Transverse colon (tissue), 3 donors: ENCODE data around the gene KRTAP10-9.

Source experiments
- EP300 ChIP-seq: sonication (generic); formaldehyde crosslinking; IDR thresholded peaks from one replicate; pipeline ENCODE4 v1.6.1; 2017; ENCODE audit warnings: antibody characterized with exemption, low read depth
- POLR2A ChIP-seq: fragments of 450-650 bp; IDR thresholded peaks from one replicate; pipeline ENCODE4 v1.6.1; 2016; ENCODE audit warnings: antibody characterized with exemption, mild to moderate bottlenecking, moderate library complexity
- TF ChIP-seq, protein P1 (sequence below), 5 experiments: fragments of 200-600 bp in 3 of 5; fragments of 450-650 bp in 2 of 5; sonication (generic) in 3 of 5; IDR thresholded peaks; 1 replicate in 2 of 5; 2 replicates in 3 of 5; pipeline ENCODE4 v1.5.1; 2016 to 2017; ENCODE audit warnings: antibody characterized with exemption in 5 of 5, inconsistent platforms in 3 of 5, mild to moderate bottlenecking in 2 of 5, moderate library complexity in 1 of 5

DNA sequence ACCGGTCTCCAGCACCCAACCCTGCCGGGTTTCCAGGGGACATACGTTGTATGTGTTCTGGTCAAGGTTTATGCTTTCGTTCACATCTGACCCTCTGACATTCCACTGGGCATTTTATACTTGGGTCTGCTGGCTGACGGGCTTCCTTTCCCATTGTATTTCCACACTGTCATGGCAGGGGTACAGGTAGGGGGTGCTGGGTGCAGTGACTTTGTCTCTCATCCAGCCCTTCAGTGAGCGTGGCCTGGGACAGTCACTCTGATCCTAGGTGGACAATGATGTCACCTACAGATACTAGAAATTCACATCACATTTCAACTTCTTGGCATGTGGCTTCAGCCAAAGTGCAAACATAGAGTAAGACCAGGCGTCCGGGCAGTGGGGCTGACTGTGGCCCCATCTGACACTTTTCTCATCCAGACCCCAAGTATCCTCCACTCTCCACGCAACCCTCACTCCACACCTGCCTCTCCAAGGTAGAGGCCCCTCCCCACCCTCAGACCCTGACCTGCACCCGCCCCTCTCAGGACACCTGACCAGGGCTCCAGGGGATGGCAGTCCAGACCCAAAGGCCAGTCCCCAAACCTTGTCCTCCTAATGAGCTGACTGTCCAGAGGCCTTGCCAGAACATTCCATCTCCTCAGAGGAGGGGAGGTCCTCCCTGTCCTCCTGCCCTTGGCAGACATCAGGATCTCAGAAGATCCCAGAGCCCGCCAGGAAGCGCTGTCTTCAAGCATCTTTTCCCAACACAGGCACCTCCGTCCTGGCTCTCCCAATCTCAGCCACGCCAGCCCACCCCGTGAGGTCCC is 9.5 kb downstream of the KRTAP10-9 start:
- TF ChIP-seq, protein P1, sequence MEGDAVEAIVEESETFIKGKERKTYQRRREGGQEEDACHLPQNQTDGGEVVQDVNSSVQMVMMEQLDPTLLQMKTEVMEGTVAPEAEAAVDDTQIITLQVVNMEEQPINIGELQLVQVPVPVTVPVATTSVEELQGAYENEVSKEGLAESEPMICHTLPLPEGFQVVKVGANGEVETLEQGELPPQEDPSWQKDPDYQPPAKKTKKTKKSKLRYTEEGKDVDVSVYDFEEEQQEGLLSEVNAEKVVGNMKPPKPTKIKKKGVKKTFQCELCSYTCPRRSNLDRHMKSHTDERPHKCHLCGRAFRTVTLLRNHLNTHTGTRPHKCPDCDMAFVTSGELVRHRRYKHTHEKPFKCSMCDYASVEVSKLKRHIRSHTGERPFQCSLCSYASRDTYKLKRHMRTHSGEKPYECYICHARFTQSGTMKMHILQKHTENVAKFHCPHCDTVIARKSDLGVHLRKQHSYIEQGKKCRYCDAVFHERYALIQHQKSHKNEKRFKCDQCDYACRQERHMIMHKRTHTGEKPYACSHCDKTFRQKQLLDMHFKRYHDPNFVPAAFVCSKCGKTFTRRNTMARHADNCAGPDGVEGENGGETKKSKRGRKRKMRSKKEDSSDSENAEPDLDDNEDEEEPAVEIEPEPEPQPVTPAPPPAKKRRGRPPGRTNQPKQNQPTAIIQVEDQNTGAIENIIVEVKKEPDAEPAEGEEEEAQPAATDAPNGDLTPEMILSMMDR (IDR thresholded peaks at IDR 0.05), result no peak
- no peak for TF ChIP-seq POLR2A
- no peak for TF ChIP-seq EP300
